ENCODE measurements around the gene EMILIN2.

GRCh38 chr18:2871111-2871720 lies 24.4 kb downstream of the EMILIN2 start:
- TF ChIP-seq USF2 (IDR thresholded peaks at IDR 0.05) (no peak), ZC3H11A (IDR thresholded peaks at IDR 0.05) (no peak), CTCF (IDR thresholded peaks at IDR 0.05) (no peak), EHMT2 (IDR thresholded peaks at IDR 0.05; ENCODE audit: low read depth) (no peak), POLR2A (IDR thresholded peaks at IDR 0.05; ENCODE audit: low read length) (no peak), MAZ (IDR thresholded peaks at IDR 0.05; ENCODE audit: borderline replicate concordance, low read depth, low read length) (no peak), NPAS2 (CRISPR knock-in tag; IDR thresholded peaks at IDR 0.05; ENCODE audit: borderline replicate concordance) (no peak), MAFK (IDR thresholded peaks at IDR 0.05; ENCODE audit: partially characterized antibody) (no peak)
